Neural progenitor cell (in vitro differentiated cells): ENCODE data around the gene PRKAB1.

Experiments
- CTCF ChIP-seq: fragments of 200-600 bp; sonication (generic); IDR thresholded peaks from 2 replicates; pipeline ENCODE4 v1.5.1; 2017; ENCODE audit warnings: antibody characterized with exemption, mild to moderate bottlenecking
- EZH2 ChIP-seq: fragments of 200-600 bp; sonication (generic); IDR thresholded peaks from 2 replicates; pipeline ENCODE4 v1.6.1; 2017; ENCODE audit warnings: antibody characterized with exemption, mild to moderate bottlenecking, moderate library complexity
- EZH2phosphoT487 ChIP-seq: fragments of 200-600 bp; sonication (generic); IDR thresholded peaks from 2 replicates; pipeline ENCODE4 v1.6.1; 2017; ENCODE audit warnings: antibody characterized with exemption

- TF ChIP-seq CTCF (no peak), EZH2 (no peak), EZH2phosphoT487 (no peak)
Measured at GRCh38 chr12:119718141-119718540, 50.2 kb downstream of the PRKAB1 start.
